Mesendoderm (in vitro differentiated cells): Measurements from ENCODE around the gene EIF2B1. TPM values are rescaled to one million over a fixed set of nuclear protein-coding genes. Genes with fewer than 3 reads are reported as not detected.

Source experiments
- DNase-seq: peaks from one replicate; pipeline ENCODE4 v3.0.0; 2013
- H2AK5ac ChIP-seq: 2 replicates; pipeline ENCODE4 v1.6.1; 2013; ENCODE audit warnings: low read length, inconsistent platforms
- H2BK120ac ChIP-seq: 2 replicates; pipeline ENCODE4 v1.6.1; 2013; ENCODE audit warnings: low read depth, mild to moderate bottlenecking, low read length, moderate library complexity, mixed read lengths
- H2BK15ac ChIP-seq: replicated peaks from 2 replicates; pipeline ENCODE4 v1.6.1; 2013; ENCODE audit warnings: low read depth, mild to moderate bottlenecking, moderate library complexity
- H2BK5ac ChIP-seq: 2 replicates; pipeline ENCODE4 v1.6.1; 2013; ENCODE audit warnings: low read length, inconsistent platforms
- H3K18ac ChIP-seq: 2 replicates; pipeline ENCODE4 v1.6.1; 2013; ENCODE audit warnings: mild to moderate bottlenecking, low read length, mixed read lengths
- H3K23ac ChIP-seq: one replicate; pipeline ENCODE4 v1.6.1; 2013; ENCODE audit warnings: low read length
- H3K27ac ChIP-seq: 2 replicates; pipeline ENCODE4 v1.5.1; 2013; ENCODE audit warnings: low read depth, mild to moderate bottlenecking, inconsistent platforms, low read length, moderate library complexity
- H3K27me3 ChIP-seq: 2 replicates; pipeline ENCODE4 v1.6.1; 2013; ENCODE audit warnings: low read length, control low read depth, mild to moderate bottlenecking, inconsistent platforms; ENCODE audit not compliant: insufficient read depth, poor library complexity
- H3K36me3 ChIP-seq: 2 replicates; pipeline ENCODE4 v1.6.1; 2013; ENCODE audit warnings: low read length, inconsistent platforms; ENCODE audit not compliant: control insufficient read depth, insufficient read depth
- H3K4ac ChIP-seq: one replicate; pipeline ENCODE4 v1.6.1; 2013; ENCODE audit warnings: low read depth, mild to moderate bottlenecking, low read length, moderate library complexity
- H3K4me1 ChIP-seq: 2 replicates; pipeline ENCODE4 v1.6.1; 2013; ENCODE audit warnings: low read depth, low read length, inconsistent platforms; ENCODE audit not compliant: control insufficient read depth
- H3K4me2 ChIP-seq: 2 replicates; pipeline ENCODE4 v1.6.1; 2013; ENCODE audit warnings: low read length
- H3K4me3 ChIP-seq: 2 replicates; pipeline ENCODE4 v1.5.1; 2013; ENCODE audit warnings: mild to moderate bottlenecking, low read length
- H3K56ac ChIP-seq: one replicate; pipeline ENCODE4 v1.6.1; 2013; ENCODE audit warnings: low read length
- H3K79me1 ChIP-seq: 2 replicates; pipeline ENCODE4 v1.6.1; 2013; ENCODE audit warnings: low read length, inconsistent platforms
- H3K79me2 ChIP-seq: 2 replicates; pipeline ENCODE4 v1.6.1; 2013; ENCODE audit warnings: mild to moderate bottlenecking, low read length; ENCODE audit not compliant: control insufficient read depth, insufficient read depth
- H3K9ac ChIP-seq: 2 replicates; pipeline ENCODE4 v1.6.1; 2013; ENCODE audit warnings: low read length, inconsistent platforms
- H4K5ac ChIP-seq: one replicate; pipeline ENCODE4 v1.6.1; 2013; ENCODE audit warnings: low read length
- H4K8ac ChIP-seq: one replicate; pipeline ENCODE4 v1.6.1; 2013; ENCODE audit warnings: low read depth, mild to moderate bottlenecking, control low read depth, low read length, moderate library complexity
- WGBS: extraction: QIAGEN DNeasy Blood & Tissue Kit; methylation state at CpG from one replicate; pipeline ENCODE4 v1.1.7; 2013; ENCODE audit warnings: low lambda C conversion rate, missing lambda C conversion rate; ENCODE audit not compliant: insufficient coverage; ENCODE audit errors: extremely low coverage; 5-methylcytosine and 5-hydroxymethylcytosine counted together
- small RNA-seq: library from polyadenylated mRNA; stranded (forward); fragments of <200 nt; extraction: miRNeasy Mini kit (QIAGEN cat#:217004); gene quantifications from one replicate; pipeline ENCODE3, GENCODE V24; 2013; ENCODE audit not compliant: insufficient read depth

EIF2B1 gene

GRCh38 chr12:123576611-123577010, 56.9 kb downstream of the EIF2B1 start:
- Histone ChIP-seq H3K79me1 (no peaks in the 10 kb centered on the region), H3K36me3 (no peaks in the 10 kb centered on the region), H3K4me1 (no peaks in the 10 kb centered on the region), H3K4me3 (no peak overlapping the region), H3K23ac (no peak overlapping the region), H2BK120ac (no peak overlapping the region), H3K27ac (no peak overlapping the region), H2AK5ac (no peak overlapping the region), H4K8ac (no peak overlapping the region), H3K4me2 (no peak overlapping the region), H3K18ac (no peak overlapping the region), H3K9ac (no peak overlapping the region), H3K27me3 (no peaks in the 10 kb centered on the region), H3K4ac (no peak overlapping the region), H3K79me2 (no peaks in the 10 kb centered on the region), H3K56ac (no peak overlapping the region), H2BK5ac (no peak overlapping the region), H2BK15ac (no peak overlapping the region), H4K5ac (no peak overlapping the region)
- no CpG with 5 or more reads among the region's 1 CpG for WGBS
- no peak for DNase-seq

GRCh38 chr12:123573870-123574269, 59.6 kb downstream of the EIF2B1 start:
- WGBS = no CpG with 5 or more reads among the region's 4 CpGs
- Histone ChIP-seq H3K18ac (no peak overlapping the region), H3K56ac (no peak overlapping the region), H3K27me3 (no peaks in the 10 kb centered on the region), H3K79me1 (no peaks in the 10 kb centered on the region), H3K79me2 (no peaks in the 10 kb centered on the region), H3K23ac (no peak overlapping the region), H3K4me1 (no peaks in the 10 kb centered on the region), H3K36me3 (no peaks in the 10 kb centered on the region), H3K4me3 (no peak overlapping the region), H3K4me2 (no peak overlapping the region), H2AK5ac (no peak overlapping the region), H3K27ac (no peak overlapping the region), H3K4ac (no peak overlapping the region), H3K9ac (no peak overlapping the region), H4K8ac (no peak overlapping the region), H2BK15ac (no peak overlapping the region), H4K5ac (no peak overlapping the region), H2BK120ac (no peak overlapping the region), H2BK5ac (no peak overlapping the region)
- no peak for DNase-seq

DNA sequence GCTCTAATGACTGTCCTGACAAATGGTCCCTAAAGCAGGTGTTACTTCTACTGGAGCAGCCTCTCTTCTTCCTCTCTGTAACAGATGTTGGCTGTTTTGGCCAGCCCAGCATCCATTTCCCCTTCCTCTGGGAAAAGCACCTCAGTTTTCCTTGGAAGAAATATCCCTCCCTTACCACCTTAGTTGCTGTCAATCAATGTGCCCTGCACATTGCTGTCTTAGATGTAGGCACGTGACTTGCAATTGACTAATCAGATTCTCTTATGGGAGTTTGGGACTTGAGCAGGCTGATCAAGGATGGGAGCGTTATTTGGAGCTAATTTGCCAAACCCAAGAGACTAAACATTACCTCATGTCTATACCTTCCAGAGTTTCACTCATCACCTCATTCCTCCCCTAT, 61.1 kb downstream of the EIF2B1 start:
- H2AK5ac ChIP-seq = no peak overlapping the region
- no peaks in the 10 kb centered on the region for H3K27me3 ChIP-seq
- no peaks in the 10 kb centered on the region for H3K4me1 ChIP-seq
- H3K4me3 ChIP-seq = no peak overlapping the region
- no peak overlapping the region for H3K27ac ChIP-seq
- H3K79me1 ChIP-seq = no peaks in the 10 kb centered on the region
- no peak overlapping the region for H3K4me2 ChIP-seq
- H3K18ac ChIP-seq = no peak overlapping the region
- no peak overlapping the region for H4K5ac ChIP-seq
- H3K4ac ChIP-seq = no peak overlapping the region
- H3K36me3 ChIP-seq = no peaks in the 10 kb centered on the region
- H2BK15ac ChIP-seq = no peak overlapping the region
- DNase-seq = no peak
- H2BK5ac ChIP-seq = no peak overlapping the region
- H3K9ac ChIP-seq = no peak overlapping the region
- WGBS = no CpG with 5 or more reads among the region's 2 CpGs
- no peak overlapping the region for H3K23ac ChIP-seq
- H3K56ac ChIP-seq = no peak overlapping the region
- H2BK120ac ChIP-seq = no peak overlapping the region
- H4K8ac ChIP-seq = no peak overlapping the region
- no peaks in the 10 kb centered on the region for H3K79me2 ChIP-seq

GRCh38 chr12:123571343-123571813, 62.1 kb downstream of the EIF2B1 start:
- no peaks in the 10 kb centered on the region for H3K27me3 ChIP-seq
- no peak overlapping the region for H2AK5ac ChIP-seq
- H3K79me2 ChIP-seq = no peaks in the 10 kb centered on the region
- no peak overlapping the region for H3K4ac ChIP-seq
- no peak overlapping the region for H3K56ac ChIP-seq
- no peak overlapping the region for H4K5ac ChIP-seq
- H3K4me2 ChIP-seq = peak overlapping the region; percentile 14
- H3K9ac ChIP-seq = no peak overlapping the region
- no peak overlapping the region for H4K8ac ChIP-seq
- DNase-seq = peak; percentile 65
- H3K79me1 ChIP-seq = no peaks in the 10 kb centered on the region
- H3K23ac ChIP-seq = no peak overlapping the region
- H2BK15ac ChIP-seq = no peak overlapping the region
- H3K4me3 ChIP-seq = no peak overlapping the region
- no CpG with 5 or more reads among the region's 4 CpGs for WGBS
- peak overlapping the region; percentile 31 for H3K18ac ChIP-seq
- H3K4me1 ChIP-seq = no peaks in the 10 kb centered on the region
- no peak overlapping the region for H3K27ac ChIP-seq
- no peaks in the 10 kb centered on the region for H3K36me3 ChIP-seq
- H2BK5ac ChIP-seq = no peak overlapping the region
- no peak overlapping the region for H2BK120ac ChIP-seq

Small RNA genes lying within 50 kb of the gene (small RNA-seq; reads per million reads assigned to genes)
- not detected for gene SNORA9B
